Measurements from ENCODE around the gene BCR. TPM values are rescaled to one million over a fixed set of nuclear protein-coding genes. Genes with fewer than 3 reads are reported as not detected.

BCR gene
- total and polyA plus RNA-seq, 2 of the 13 experiments (the other 11 are each of a cell fraction or from before 2014, with no cell fraction given), result 19.9 to 33.6 TPM

DNA sequence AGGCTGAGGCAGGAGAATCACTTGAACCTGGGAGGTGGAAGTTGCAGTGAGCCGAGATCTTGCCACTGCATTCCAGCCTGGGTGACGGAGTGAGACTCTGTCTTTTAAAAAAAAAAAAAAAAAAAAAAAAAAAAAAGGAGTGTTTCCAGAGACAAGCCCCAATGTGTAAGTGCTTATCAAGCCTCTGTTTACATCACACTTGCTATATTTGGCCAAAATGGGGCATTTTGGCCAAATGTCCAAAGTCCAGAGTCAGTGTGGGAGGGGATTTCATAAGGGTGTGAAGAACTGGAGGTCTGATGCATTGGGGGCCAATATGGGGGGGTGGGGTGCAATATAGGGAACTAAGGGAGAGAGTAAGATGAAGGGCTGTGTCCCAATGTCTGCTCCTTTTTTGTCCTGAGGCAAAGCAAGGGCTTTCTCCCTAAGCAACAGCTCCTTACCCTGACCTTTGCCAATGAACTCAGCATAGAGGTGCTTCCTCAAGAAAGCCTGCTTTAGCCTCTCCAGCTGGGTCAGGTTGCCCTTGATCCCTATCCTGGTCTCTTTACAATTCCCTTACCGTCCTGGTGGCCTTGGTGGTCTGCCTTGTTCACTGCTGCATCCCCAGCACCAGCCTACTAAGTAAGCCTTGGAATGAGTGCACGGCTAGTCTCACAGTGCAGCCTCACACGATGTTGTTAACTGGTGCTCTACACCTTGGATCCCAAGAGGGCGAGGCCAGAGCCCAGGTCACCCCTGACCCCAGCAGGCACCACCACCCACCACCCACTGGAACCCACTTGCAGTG lies 14.1 kb upstream of the BCR start (continued):
- TF ChIP-seq SRF (IDR thresholded peaks at IDR 0.05; ENCODE audit: low read depth, low read length) (peak; percentile 93), EP300 (IDR thresholded peaks at IDR 0.05; ENCODE audit: low read depth in 2 of 2, low read length in 2 of 2) (no peak), EP300 (CRISPR knock-in tag; IDR thresholded peaks at IDR 0.05; ENCODE audit: borderline replicate concordance) (no peak), ZNF20 (CRISPR knock-in tag; IDR thresholded peaks at IDR 0.05) (no peak), HNF4A (CRISPR knock-in tag; IDR thresholded peaks at IDR 0.05) (peak; percentile 51)
- TF ChIP-seq, protein P1, sequence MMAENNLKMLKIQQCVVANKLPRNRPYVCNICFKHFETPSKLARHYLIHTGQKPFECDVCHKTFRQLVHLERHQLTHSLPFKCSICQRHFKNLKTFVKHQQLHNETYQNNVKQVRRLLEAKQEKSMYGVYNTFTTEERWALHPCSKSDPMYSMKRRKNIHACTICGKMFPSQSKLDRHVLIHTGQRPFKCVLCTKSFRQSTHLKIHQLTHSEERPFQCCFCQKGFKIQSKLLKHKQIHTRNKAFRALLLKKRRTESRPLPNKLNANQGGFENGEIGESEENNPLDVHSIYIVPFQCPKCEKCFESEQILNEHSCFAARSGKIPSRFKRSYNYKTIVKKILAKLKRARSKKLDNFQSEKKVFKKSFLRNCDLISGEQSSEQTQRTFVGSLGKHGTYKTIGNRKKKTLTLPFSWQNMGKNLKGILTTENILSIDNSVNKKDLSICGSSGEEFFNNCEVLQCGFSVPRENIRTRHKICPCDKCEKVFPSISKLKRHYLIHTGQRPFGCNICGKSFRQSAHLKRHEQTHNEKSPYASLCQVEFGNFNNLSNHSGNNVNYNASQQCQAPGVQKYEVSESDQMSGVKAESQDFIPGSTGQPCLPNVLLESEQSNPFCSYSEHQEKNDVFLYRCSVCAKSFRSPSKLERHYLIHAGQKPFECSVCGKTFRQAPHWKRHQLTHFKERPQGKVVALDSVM (CRISPR knock-in tag; IDR thresholded peaks at IDR 0.05), result no peak
- TF ChIP-seq, protein P2, sequence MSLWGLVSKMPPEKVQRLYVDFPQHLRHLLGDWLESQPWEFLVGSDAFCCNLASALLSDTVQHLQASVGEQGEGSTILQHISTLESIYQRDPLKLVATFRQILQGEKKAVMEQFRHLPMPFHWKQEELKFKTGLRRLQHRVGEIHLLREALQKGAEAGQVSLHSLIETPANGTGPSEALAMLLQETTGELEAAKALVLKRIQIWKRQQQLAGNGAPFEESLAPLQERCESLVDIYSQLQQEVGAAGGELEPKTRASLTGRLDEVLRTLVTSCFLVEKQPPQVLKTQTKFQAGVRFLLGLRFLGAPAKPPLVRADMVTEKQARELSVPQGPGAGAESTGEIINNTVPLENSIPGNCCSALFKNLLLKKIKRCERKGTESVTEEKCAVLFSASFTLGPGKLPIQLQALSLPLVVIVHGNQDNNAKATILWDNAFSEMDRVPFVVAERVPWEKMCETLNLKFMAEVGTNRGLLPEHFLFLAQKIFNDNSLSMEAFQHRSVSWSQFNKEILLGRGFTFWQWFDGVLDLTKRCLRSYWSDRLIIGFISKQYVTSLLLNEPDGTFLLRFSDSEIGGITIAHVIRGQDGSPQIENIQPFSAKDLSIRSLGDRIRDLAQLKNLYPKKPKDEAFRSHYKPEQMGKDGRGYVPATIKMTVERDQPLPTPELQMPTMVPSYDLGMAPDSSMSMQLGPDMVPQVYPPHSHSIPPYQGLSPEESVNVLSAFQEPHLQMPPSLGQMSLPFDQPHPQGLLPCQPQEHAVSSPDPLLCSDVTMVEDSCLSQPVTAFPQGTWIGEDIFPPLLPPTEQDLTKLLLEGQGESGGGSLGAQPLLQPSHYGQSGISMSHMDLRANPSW (CRISPR knock-in tag; IDR thresholded peaks at IDR 0.05; ENCODE audit: borderline replicate concordance), result no peak
